ENCODE data around the gene KCNG4. TPM values are rescaled to one million over a fixed set of nuclear protein-coding genes. Genes with fewer than 3 reads are reported as not detected.
A peak's percentile ranks its signal among the peaks of the same experiment; 100 is the strongest.

KCNG4 gene
- total and polyA plus RNA-seq, 9 donors: not detected

DNA sequence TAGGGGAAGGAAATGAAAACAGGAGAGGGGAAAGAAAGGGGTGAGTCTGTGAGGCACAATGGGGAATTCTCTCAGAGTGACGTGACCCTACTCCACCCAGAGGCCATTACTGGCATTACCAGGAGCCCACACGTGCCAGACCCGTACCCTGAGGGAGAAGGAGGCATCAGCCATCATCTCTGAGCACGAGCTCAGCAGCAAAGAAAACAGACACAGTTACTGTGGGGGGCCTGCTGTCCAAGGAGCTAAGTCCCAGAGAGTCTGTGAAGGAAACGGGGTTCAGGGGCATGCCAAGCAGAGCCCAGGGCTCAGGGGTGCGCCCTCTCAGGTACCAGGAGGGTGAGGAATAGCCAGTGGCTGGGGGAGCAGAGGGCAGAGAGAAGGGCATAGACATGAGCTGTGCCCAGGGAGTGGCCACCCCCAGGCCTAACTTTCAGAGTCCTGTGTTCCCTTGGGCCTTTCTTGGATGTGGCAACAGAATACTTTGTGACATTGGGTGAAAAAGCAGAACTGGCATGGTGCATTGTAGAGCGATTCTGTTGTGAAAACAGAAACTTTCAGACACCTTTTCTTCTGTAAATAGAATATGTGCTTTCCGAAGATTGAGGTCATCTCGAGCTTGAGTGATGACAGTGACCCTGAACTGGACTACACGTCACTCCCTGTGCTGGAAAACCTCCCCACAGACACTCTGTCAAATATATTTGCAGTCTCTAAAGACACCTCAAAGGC, 64.3 kb downstream of the KCNG4 start:
- intact Hi-C loops (cut with DNase I): loop anchor here in 1 of 4 donors (5.0 to 10.0 kb wide), 3 partner anchors 43 to 211 kb away; partner anchors contain the start of gene NECAB2
- H3K4me1 ChIP-seq (ENCODE audit: insufficient read depth): peaks cover 16% of the 10 kb centered on the region
- H3K27me3 ChIP-seq: no peaks in the 10 kb centered on the region
- H3K4me3 ChIP-seq: no peak overlapping the region
- H3K9me3 ChIP-seq: no peaks in the 10 kb centered on the region
- TF ChIP-seq POLR2A (IDR thresholded peaks at IDR 0.05) (peak; percentile 16), EP300 (IDR thresholded peaks at IDR 0.05) (no peak)
- TF ChIP-seq, protein P1, sequence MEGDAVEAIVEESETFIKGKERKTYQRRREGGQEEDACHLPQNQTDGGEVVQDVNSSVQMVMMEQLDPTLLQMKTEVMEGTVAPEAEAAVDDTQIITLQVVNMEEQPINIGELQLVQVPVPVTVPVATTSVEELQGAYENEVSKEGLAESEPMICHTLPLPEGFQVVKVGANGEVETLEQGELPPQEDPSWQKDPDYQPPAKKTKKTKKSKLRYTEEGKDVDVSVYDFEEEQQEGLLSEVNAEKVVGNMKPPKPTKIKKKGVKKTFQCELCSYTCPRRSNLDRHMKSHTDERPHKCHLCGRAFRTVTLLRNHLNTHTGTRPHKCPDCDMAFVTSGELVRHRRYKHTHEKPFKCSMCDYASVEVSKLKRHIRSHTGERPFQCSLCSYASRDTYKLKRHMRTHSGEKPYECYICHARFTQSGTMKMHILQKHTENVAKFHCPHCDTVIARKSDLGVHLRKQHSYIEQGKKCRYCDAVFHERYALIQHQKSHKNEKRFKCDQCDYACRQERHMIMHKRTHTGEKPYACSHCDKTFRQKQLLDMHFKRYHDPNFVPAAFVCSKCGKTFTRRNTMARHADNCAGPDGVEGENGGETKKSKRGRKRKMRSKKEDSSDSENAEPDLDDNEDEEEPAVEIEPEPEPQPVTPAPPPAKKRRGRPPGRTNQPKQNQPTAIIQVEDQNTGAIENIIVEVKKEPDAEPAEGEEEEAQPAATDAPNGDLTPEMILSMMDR (IDR thresholded peaks at IDR 0.05): peak in 1 of 3 donors; percentile 68
- no peaks in the 10 kb centered on the region for H3K36me3 ChIP-seq
- DNase-seq: peak in 3 of 5 donors; percentile 51 to 78 (median 61)
- whole genome bisulfite sequencing, 3 donors: 32 to 57% (median 50%) methylated on average over 10 of the region's 10 CpGs
- peak overlapping the region in 1 of 2 donors; percentile 44 for H3K27ac ChIP-seq

DNA sequence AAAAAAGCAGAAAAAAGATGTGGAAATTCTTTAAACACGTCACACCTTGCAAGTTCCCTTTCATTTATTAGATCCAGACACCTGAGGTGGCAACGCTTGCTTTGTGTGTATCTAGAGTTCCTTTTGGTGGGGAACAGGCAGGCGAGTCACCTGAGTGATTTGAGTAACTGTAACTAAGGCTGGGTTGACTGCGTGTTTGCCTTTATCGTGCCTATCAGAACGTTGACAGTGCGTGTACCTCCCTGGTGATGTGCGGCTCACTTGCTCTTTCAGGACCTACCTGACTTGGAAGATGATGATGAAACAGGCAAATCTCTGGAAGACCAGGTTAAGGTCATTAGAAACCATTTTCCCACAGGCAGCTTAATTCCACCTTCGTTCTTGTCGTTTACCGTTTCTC, 65.4 kb downstream of the KCNG4 start:
- Histone ChIP-seq H3K4me3 (no peak overlapping the region), H3K36me3 (no peaks in the 10 kb centered on the region), H3K27me3 (no peaks in the 10 kb centered on the region), H3K9me3 (no peaks in the 10 kb centered on the region), H3K4me1 (ENCODE audit: insufficient read depth) (peaks cover 16% of the 10 kb centered on the region), H3K27ac (no peak overlapping the region)
- DNase-seq: no peak
- intact Hi-C loops (cut with DNase I): loop anchor here in 1 of 4 donors (10.0 kb wide), 2 partner anchors 90 to 210 kb away; partner anchors contain the start of gene NECAB2
- WGBS, 3 donors: 65 to 83% (median 71%) methylated on average over 11 of the region's 11 CpGs
- TF ChIP-seq POLR2A (IDR thresholded peaks at IDR 0.05) (no peak), EP300 (IDR thresholded peaks at IDR 0.05) (no peak)
- TF ChIP-seq, protein P1 (IDR thresholded peaks at IDR 0.05): no peak

DNA sequence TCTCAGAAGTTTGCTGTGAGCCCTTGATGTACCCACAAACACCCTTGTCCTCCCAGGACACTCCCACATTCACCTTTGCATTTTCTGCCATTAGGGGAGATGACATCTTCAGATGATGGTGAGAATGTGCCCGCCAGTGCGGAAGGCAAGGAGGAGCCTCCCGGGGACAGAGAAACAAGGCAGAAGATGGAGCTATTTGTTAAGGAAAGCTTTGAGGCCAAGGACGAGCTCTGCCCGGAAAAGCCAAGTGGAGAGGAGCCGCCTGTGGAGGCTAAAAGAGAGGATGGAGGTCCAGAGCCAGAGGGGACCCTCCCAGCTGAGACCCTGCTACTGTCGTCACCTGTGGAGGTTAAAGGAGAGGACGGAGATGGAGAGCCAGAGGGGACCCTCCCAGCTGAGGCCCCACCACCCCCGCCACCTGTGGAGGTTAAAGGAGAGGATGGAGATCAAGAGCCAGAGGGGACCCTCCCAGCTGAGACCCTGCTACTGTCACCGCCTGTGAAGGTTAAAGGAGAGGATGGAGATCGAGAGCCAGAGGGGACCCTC, 70.0 kb downstream of the KCNG4 start:
- intact Hi-C loops (cut with DNase I): loop anchor here in 1 of 4 donors (10.0 kb wide), 2 partner anchors 85 to 205 kb away; partner anchors contain the start of gene NECAB2
- 70 to 77% (median 75%) methylated on average over 11 of the region's 11 CpGs for WGBS, 3 donors

More for the DNA sequence above, 70.0 kb downstream of the KCNG4 start:
- TF ChIP-seq, protein P1 (IDR thresholded peaks at IDR 0.05): no peak
- TF ChIP-seq POLR2A (IDR thresholded peaks at IDR 0.05) (no peak), EP300 (IDR thresholded peaks at IDR 0.05) (no peak)
- Histone ChIP-seq H3K4me1 (ENCODE audit: insufficient read depth) (no peaks in the 10 kb centered on the region), H3K36me3 (no peaks in the 10 kb centered on the region), H3K27ac (no peak overlapping the region), H3K9me3 (no peaks in the 10 kb centered on the region), H3K27me3 (no peaks in the 10 kb centered on the region), H3K4me3 (no peak overlapping the region)
- DNase-seq: no peak

Small RNAs within 50 kb of the gene (small RNA-seq; reads per million reads assigned to genes)
- not detected for gene RNA5SP433

Other genes starting within 250 kb of the KCNG4 start
- under 1 TPM in 2 of 7 donors, not detected in 5; 0.62 to 0.66 TPM for gene SLC38A8, start 197.2 kb downstream of the KCNG4 start, total RNA-seq
- under 1 TPM in 1 of 2 donors, not detected in 1; 0.98 TPM for gene SLC38A8, start 197.2 kb downstream of the KCNG4 start, polyA plus RNA-seq
- 10 to 100 TPM; 78.8 to 99.2 (median 90.3) TPM for gene MBTPS1, start 123.1 kb downstream of the KCNG4 start, total RNA-seq
- gene MBTPS1, start 123.1 kb downstream of the KCNG4 start, polyA plus RNA-seq: 100 to 1,000 TPM in 1 of 2 donors, 10 to 100 TPM in 1; 73.8 to 122 TPM
- 10 to 100 TPM; 17.5 to 34.1 (median 27.2) TPM for gene HSDL1, start 94.8 kb downstream of the KCNG4 start, total RNA-seq
- gene HSDL1, start 94.8 kb downstream of the KCNG4 start, polyA plus RNA-seq: 10 to 100 TPM; 17.6 to 28.2 TPM
- gene DNAAF1, start 94.7 kb downstream of the KCNG4 start, total RNA-seq: 10 to 100 TPM in 1 of 7 donors, 1 to 10 TPM in 4, under 1 TPM in 2; 0.33 to 42.6 (median 3.6) TPM
- 1 to 10 TPM in 1 of 2 donors, under 1 TPM in 1; 0.95 to 1.1 TPM for gene DNAAF1, start 94.7 kb downstream of the KCNG4 start, polyA plus RNA-seq
- gene TAF1C, start 53.0 kb downstream of the KCNG4 start, total RNA-seq: 10 to 100 TPM; 39.7 to 89.0 (median 58.4) TPM
- gene TAF1C, start 53.0 kb downstream of the KCNG4 start, polyA plus RNA-seq: 10 to 100 TPM; 14.1 to 63.8 TPM
- gene ADAD2, start 48.9 kb downstream of the KCNG4 start, total RNA-seq: under 1 TPM in 2 of 7 donors, not detected in 5; 0.71 to 0.97 TPM
- 1 to 10 TPM in 1 of 2 donors, under 1 TPM in 1; 0.12 to 2.0 TPM for gene ADAD2, start 48.9 kb downstream of the KCNG4 start, polyA plus RNA-seq
- gene WFDC1, start 54.9 kb upstream of the KCNG4 start, total RNA-seq: 1 to 10 TPM in 4 of 7 donors, under 1 TPM in 3; 0.57 to 3.4 (median 2.1) TPM
- 10 to 100 TPM in 1 of 2 donors, 1 to 10 TPM in 1; 8.4 to 10.7 TPM for gene WFDC1, start 54.9 kb upstream of the KCNG4 start, polyA plus RNA-seq
- gene ATP2C2, start 128.5 kb upstream of the KCNG4 start, total RNA-seq: 1 to 10 TPM in 4 of 7 donors, under 1 TPM in 1, not detected in 2; 0.67 to 8.5 (median 1.5) TPM
- under 1 TPM in 1 of 2 donors, not detected in 1; 0.10 TPM for gene ATP2C2, start 128.5 kb upstream of the KCNG4 start, polyA plus RNA-seq

Measured in ovary (tissue), 9 donors.